Medulla oblongata (tissue), 1 donor: Measurements from ENCODE around the gene MYT1.

Experiments
- DNase-seq: peaks from one replicate; pipeline ENCODE4 v3.0.0-alpha.2; 2015; ENCODE audit errors: extremely low spot score

MYT1 gene

GRCh38 chr20:64139199-64140060, 24.8 kb upstream of the MYT1 start:
- no peak for DNase-seq

- no peak for DNase-seq
These were observed 24.0 kb upstream of the MYT1 start for GRCh38 chr20:64140061-64140931.

GRCh38 chr20:64140956-64141355, 23.3 kb upstream of the MYT1 start:
- no peak for DNase-seq

DNA sequence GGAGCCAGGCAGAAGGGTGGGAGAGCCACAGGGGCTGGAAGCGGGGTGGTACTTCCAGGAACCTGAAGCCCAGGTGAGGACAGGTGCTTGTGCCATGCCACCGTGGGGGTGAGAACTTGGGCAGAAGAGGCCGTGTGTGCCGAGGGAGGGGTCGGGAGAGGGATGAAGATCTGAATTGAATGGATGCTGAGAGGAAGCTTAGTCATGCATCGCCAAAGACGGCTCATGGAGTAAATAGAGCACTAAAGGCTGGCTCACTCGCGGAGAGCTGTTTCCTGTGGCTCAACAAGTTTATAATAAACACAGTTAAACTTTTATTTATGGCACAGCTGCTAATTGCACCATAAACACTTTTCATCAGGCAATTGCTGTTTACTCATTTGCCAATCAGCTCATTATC, 21.7 kb upstream of the MYT1 start:
- no peak for DNase-seq

GRCh38 chr20:64143018-64143801, 21.0 kb upstream of the MYT1 start:
- DNase-seq = no peak

DNA sequence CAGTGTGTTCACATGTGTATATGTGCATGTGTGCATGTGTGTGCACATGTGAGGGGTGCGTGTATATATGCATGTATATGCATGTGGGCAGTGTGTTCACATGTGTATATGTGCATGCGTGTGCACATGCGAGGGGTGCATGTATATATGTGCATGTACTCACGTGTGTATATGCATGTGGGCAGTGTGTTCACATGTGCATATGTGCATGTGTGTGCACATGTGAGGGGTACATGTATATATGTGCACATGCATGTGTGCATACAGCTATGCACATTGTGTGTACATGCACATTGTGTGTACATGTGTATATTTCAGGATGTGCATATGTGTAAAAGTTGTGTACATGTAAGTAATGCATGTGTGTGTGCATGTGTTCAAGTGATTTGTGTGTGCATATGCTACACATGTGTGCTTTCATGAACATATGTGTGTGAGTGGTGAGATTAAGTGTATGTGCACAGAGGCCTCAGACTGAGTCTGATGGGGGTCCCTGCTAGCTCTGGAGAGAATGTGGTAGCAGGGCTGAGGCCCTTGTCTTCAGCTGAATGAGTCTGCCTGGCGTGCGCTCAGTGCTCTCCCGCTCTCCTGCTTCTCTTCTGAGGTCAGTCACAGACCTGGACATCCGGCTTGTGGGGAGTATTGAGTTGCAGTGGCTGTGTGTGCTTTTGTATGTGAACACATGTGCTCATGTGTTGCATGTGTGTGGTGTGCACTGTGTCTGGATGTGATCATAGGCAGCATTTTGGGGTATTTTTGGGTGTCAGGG, 19.9 kb upstream of the MYT1 start:
- DNase-seq = no peak

GRCh38 chr20:64145458-64146300, 18.6 kb upstream of the MYT1 start:
- DNase-seq = no peak

DNA sequence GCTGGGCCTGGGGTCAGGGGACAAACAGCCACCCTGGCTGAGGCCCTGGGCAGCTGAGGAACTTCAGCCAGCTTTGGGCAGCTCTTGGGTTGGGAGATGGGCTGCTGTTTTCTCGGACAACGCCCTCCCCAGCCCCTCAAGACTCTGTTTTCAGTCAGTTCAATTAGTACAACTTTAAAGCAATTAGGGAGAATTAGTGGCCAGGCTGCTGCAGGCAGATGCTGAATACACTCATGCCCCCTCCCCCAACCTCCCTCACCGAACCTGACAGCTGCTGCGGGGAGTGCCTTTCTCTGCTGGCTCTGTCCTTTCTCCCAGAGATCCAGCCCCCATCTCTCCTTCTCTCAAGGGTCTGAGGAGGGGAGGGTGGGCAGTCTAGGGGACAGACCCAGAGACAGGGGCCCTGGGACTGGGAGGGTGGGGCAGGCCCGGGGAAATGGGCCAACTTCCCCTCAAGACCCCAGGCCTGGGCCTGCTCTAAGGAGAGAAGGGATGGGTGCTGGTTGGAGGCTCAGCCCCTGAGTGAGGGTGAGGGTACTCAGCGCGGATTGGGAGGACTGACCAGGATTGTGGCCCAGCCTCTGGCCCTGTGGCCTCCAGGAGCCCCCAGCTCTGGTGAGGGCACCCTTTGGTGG, 17.8 kb upstream of the MYT1 start:
- no peak for DNase-seq

DNA sequence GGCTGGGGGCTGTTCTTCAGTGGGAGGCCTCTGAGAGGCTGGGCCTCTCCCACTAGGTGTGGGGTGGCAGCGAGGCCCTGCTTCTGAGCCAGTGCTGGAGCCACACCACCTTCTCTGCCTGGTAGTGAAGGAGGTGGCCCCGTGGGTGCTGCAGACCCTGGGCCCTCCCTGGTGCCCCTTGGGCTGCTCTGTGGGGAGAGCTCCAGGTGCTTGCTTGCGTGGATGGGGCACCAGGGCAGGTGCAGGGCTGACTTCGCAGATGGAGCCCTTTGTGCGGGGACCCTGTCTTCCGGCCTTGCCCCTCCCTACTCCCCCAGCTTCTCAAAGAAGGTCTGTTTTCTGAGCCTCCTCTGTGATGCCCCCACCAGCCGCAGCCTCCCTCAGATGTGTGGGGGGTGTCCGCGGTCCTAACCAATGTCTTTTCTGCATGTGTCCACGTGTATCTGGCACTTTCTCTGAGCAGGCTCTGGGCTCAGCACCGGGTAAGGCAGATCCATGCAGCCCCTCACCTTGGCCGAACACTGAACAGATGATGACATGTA, 17.2 kb upstream of the MYT1 start:
- DNase-seq = no peak

DNA sequence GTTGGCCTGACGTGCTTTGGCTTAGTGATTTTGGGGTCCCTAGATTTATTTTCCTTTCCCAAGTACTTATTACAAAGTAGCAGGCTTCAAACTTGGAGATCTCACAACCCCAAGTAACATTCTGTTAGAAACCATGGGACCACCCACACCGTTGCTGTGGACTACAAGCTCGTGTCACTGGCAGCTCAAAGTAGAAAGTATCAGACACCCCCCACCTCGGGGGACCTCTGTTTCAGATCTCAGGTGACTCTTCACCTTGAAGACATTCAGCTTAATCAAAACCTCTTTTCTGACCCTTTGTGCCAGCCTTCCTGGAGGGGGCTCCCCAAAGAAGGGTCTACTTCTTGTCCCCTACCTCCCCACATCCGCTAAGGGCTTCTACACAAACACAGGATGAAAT, 15.7 kb upstream of the MYT1 start:
- no peak for DNase-seq

- no peak for DNase-seq
These were observed 15.1 kb upstream of the MYT1 start for GRCh38 chr20:64149141-64149540.

GRCh38 chr20:64149809-64150560, 14.3 kb upstream of the MYT1 start:
- DNase-seq = no peak

GRCh38 chr20:64150756-64151632, 13.3 kb upstream of the MYT1 start:
- DNase-seq = no peak

DNA sequence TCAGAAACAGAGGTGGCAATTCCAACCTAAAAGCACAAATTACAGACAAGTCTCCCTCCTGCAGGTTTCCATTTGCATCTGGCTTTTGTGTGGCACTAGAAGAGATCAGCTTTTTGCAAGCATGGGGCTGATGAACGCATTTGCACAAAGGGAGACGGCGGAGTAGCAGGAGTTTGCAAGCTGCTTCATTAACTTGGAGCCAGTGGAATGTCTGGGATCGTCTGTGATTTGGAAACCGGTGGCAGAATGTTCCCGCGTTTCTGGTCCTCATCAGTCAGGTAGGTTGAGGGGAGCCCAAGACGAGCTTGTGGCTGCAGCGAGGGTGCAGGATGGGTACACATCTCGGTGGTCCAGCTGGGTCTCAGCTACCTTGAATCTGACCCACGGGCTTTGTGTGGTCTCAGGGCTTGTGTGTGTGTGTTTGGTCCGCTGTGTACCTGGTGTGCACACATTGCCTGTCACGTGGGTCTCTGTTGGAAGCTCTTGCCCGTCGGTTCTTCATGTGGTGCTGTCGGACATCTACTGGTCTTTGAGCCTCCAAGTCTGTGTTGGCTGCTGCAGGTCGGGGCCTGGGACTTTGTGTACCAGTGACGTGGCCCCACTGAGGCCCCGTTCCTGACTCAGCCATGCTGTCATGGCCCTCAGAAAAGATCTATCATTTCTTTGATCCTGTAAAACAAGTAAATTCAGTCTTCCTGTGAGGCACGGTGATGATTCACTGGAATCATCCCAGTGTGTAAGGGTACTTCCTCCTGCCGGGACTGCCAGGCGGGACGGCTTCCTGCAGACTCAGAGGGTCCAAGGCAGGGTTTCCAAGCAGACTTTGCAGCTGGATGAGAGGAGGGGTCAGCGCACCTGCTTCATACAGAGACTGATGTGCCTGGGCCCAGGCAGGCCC, 12.4 kb upstream of the MYT1 start:
- no peak for DNase-seq

DNA sequence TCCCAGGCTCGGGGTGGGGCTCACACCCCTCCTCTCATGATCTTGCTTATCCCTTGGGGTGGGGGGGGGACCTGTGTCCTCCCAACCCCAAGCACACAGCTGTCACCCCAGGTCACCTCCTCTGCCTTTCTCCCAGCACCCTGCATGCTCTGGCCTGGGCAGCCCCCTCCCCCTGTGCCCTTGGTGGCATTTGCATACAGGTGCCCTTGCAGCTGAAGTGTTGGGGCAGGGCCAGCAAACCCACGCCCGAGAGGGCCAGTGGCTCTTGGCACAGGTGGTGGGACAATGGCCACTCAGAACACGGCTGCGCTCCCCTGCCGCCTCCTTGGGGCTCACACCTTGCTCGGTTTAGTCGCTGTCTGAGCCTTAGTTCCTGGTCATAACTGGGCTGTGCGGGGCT, 11.3 kb upstream of the MYT1 start:
- no peak for DNase-seq

GRCh38 chr20:64153410-64153809, 10.8 kb upstream of the MYT1 start:
- no peak for DNase-seq
